Smooth muscle cell (in vitro differentiated cells): ENCODE measurements around the gene AMPH. TPM values are rescaled to one million over a fixed set of nuclear protein-coding genes. Genes with fewer than 3 reads are reported as not detected.

ENCODE experiments used
- DNase-seq: peaks from one replicate; lab custom pipeline; 2025; ENCODE audit not compliant: unreplicated experiment; lab: John Stamatoyannopoulos, UW
- H2AFZ ChIP-seq: fragments of 200-600 bp; sonication (generic); 2 replicates; pipeline ENCODE4 v1.6.0; 2016; ENCODE audit warnings: antibody characterized with exemption, low read depth, mild to moderate bottlenecking
- H3F3A ChIP-seq: fragments of 200-600 bp; sonication (generic); 2 replicates; pipeline ENCODE4 v1.6.0; 2017; ENCODE audit warnings: antibody characterized with exemption, low read depth
- H3K27ac ChIP-seq: fragments of 200-600 bp; sonication (generic); 2 replicates; pipeline ENCODE4 v1.5.1; 2016; ENCODE audit warnings: low read depth, mild to moderate bottlenecking
- H3K27me3 ChIP-seq: fragments of 200-600 bp; sonication (generic); 2 replicates; pipeline ENCODE4 v1.6.1; 2016; ENCODE audit warnings: low read depth, mild to moderate bottlenecking
- H3K36me3 ChIP-seq: fragments of 200-600 bp; sonication (generic); 2 replicates; pipeline ENCODE4 v1.5.1; 2016; ENCODE audit warnings: low read depth
- H3K4me1 ChIP-seq: fragments of 200-600 bp; sonication (generic); 2 replicates; pipeline ENCODE4 v1.5.1; 2016; ENCODE audit warnings: low read depth
- H3K4me2 ChIP-seq: fragments of 200-600 bp; sonication (generic); 2 replicates; pipeline ENCODE4 v1.6.0; 2016; ENCODE audit warnings: mild to moderate bottlenecking
- H3K4me3 ChIP-seq: fragments of 200-600 bp; sonication (generic); 2 replicates; pipeline ENCODE4 v1.5.1; 2016; ENCODE audit warnings: mild to moderate bottlenecking
- H3K79me2 ChIP-seq: fragments of 200-600 bp; sonication (generic); 2 replicates; pipeline ENCODE4 v1.6.0; 2016; ENCODE audit warnings: low read depth, mild to moderate bottlenecking
- H3K9ac ChIP-seq: fragments of 200-600 bp; sonication (generic); 2 replicates; pipeline ENCODE4 v1.6.0; 2016; ENCODE audit warnings: low read depth
- H3K9me3 ChIP-seq: fragments of 200-600 bp; sonication (generic); replicated peaks from 2 replicates; pipeline ENCODE4 v1.5.1; 2016; ENCODE audit warnings: low read depth
- H4K20me1 ChIP-seq: fragments of 200-600 bp; sonication (generic); 2 replicates; pipeline ENCODE4 v1.6.0; 2016; ENCODE audit warnings: low read depth
- WGBS: methylation state at CpG from one replicate; pipeline ENCODE4 v1.1.7; 2016; ENCODE audit warnings: low lambda C conversion rate; 5-methylcytosine and 5-hydroxymethylcytosine counted together
- polyA plus RNA-seq: library from polyadenylated mRNA; unstranded; fragments of >200 nt; fragmentation: Nextera tagmentation; extraction: Ambion mirVana; gene quantifications from 2 replicates; pipeline ENCODE4 v1.2.1, GENCODE V29; 2016
- total RNA-seq: library from RNA; depleted of rRNA; stranded (reverse); fragments of >200 nt; gene quantifications from 2 replicates; pipeline ENCODE4 v1.2.3, GENCODE V29; 2014
- TF ChIP-seq, protein P1 (sequence below): fragments of 200-600 bp; sonication (generic); IDR thresholded peaks from 2 replicates; pipeline ENCODE4 v1.5.1; 2017; ENCODE audit warnings: borderline replicate concordance, mild to moderate bottlenecking, antibody characterized with exemption; ENCODE audit not compliant: insufficient read depth, poor library complexity, severe bottlenecking

AMPH gene
- total and polyA plus RNA-seq, 2 experiments from 2014 or later: 1.6 to 2.4 TPM

DNA sequence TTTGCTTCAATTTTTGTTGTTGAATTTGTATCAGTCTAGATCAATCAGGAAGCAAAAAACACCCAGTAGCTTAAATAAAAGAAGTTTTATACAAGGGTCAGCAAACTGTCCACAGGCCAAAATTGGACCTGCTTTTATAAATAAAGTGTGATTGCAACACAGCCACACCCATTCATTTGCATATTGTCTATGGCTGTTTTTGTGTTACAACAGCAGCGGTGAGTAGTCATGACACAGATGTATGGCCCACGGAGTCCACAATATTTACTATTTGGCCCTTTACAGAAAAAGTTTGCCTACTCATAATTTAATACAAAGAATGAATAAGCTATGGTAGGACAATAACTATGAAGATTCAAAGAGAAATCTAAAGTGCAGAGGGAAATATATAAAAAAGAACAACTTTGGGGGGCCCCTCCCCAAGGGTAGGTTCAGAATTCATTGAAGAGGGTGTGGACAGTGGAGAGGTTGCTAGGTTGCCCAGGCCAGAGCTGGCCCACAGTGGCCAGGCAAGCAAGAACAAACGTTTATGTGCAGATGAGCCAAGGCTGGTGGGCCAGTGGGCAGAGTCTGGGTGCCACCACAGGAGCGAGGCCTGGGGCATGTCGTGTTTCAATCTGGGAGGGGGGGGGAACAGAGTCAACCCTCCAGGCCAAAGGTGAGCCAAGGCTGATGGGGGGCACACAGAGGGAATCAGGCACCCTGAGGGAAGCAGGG is 47.0 kb upstream of the AMPH start:
- Histone ChIP-seq H3K9me3 (no peaks in the 10 kb centered on the region), H3K27me3 (no peaks in the 10 kb centered on the region), H2AFZ (no peak overlapping the region), H3K4me1 (no peaks in the 10 kb centered on the region), H3K36me3 (no peaks in the 10 kb centered on the region), H3K27ac (no peak overlapping the region), H3K4me2 (no peak overlapping the region), H3K9ac (no peak overlapping the region), H3F3A (no peaks in the 10 kb centered on the region), H3K79me2 (no peaks in the 10 kb centered on the region), H4K20me1 (no peaks in the 10 kb centered on the region), H3K4me3 (no peak overlapping the region)
- no peak for DNase-seq
- TF ChIP-seq, protein P1, sequence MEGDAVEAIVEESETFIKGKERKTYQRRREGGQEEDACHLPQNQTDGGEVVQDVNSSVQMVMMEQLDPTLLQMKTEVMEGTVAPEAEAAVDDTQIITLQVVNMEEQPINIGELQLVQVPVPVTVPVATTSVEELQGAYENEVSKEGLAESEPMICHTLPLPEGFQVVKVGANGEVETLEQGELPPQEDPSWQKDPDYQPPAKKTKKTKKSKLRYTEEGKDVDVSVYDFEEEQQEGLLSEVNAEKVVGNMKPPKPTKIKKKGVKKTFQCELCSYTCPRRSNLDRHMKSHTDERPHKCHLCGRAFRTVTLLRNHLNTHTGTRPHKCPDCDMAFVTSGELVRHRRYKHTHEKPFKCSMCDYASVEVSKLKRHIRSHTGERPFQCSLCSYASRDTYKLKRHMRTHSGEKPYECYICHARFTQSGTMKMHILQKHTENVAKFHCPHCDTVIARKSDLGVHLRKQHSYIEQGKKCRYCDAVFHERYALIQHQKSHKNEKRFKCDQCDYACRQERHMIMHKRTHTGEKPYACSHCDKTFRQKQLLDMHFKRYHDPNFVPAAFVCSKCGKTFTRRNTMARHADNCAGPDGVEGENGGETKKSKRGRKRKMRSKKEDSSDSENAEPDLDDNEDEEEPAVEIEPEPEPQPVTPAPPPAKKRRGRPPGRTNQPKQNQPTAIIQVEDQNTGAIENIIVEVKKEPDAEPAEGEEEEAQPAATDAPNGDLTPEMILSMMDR: no peak
- 88% methylated on average over 5 of the region's 5 CpGs for WGBS

GRCh38 chr7:38675494-38676106 is 44.4 kb upstream of the AMPH start:
- Histone ChIP-seq H3K9me3 (no peaks in the 10 kb centered on the region), H3K4me2 (no peak overlapping the region), H3K79me2 (no peaks in the 10 kb centered on the region), H3K36me3 (no peaks in the 10 kb centered on the region), H3K27ac (no peak overlapping the region), H3K4me1 (no peaks in the 10 kb centered on the region), H2AFZ (no peak overlapping the region), H3K9ac (no peak overlapping the region), H3K27me3 (peaks cover 9% of the 10 kb centered on the region), H3K4me3 (no peak overlapping the region), H3F3A (no peaks in the 10 kb centered on the region), H4K20me1 (no peaks in the 10 kb centered on the region)
- 84% methylated on average over 8 of the region's 8 CpGs for WGBS
- no peak for DNase-seq
- TF ChIP-seq, protein P1: no peak

DNA sequence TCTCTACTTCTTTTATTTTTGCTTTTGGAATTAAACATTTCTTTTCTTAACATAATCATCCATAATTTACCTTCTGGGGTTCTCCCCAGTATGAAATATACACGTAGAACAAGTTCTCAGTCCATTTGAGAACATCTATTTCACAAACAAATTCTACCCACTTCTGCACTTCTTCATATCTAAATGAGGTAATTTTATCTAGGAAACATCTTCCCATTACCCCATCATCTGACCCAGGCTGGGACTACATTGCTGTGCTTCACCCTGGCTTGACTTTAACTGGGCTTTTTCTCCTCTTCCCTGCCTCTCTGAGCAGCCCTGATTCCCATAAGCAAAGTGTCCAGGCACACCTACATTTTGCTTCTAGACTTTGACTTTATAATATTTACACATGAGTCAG is 43.3 kb upstream of the AMPH start:
- no peaks in the 10 kb centered on the region for H3F3A ChIP-seq
- no peak overlapping the region for H3K27ac ChIP-seq
- H3K9me3 ChIP-seq: no peaks in the 10 kb centered on the region
- H3K4me1 ChIP-seq: no peaks in the 10 kb centered on the region
- no peaks in the 10 kb centered on the region for H4K20me1 ChIP-seq
- H3K9ac ChIP-seq: no peak overlapping the region
- H3K79me2 ChIP-seq: no peaks in the 10 kb centered on the region
- TF ChIP-seq, protein P1: no peak
- H3K27me3 ChIP-seq: peaks cover 9% of the 10 kb centered on the region
- WGBS: 81% methylated on average over 1 of the region's 1 CpG
- no peak overlapping the region for H3K4me2 ChIP-seq
- no peak overlapping the region for H2AFZ ChIP-seq
- H3K36me3 ChIP-seq: no peaks in the 10 kb centered on the region
- H3K4me3 ChIP-seq: no peak overlapping the region
- no peak for DNase-seq
